ENCODE measurements around the gene CHCHD10.

GRCh38 chr22:23801886-23802377 is 34.2 kb upstream of the CHCHD10 start:
- TF ChIP-seq EZH2 (IDR thresholded peaks at IDR 0.05; ENCODE audit: borderline replicate concordance, low read depth, low read length, poor library complexity, severe bottlenecking): no peak
- TF ChIP-seq CTCF (conservative IDR thresholded peaks at IDR 0.05; ENCODE audit: low read depth, low read length): no peak
